ENCODE data around the gene MCC.

Gene MCC

GRCh38 chr5:113194125-113194524, 294.1 kb downstream of the MCC start:
- no peak for DNase-seq

- no peak for DNase-seq
Measured at GRCh38 chr5:113193311-113193978, 294.8 kb downstream of the MCC start.

GRCh38 chr5:113192541-113192940, 295.7 kb downstream of the MCC start:
- DNase-seq = no peak

- no peak for DNase-seq
Measured at GRCh38 chr5:113190347-113190746, 297.9 kb downstream of the MCC start.

GRCh38 chr5:113189291-113189690, 299.0 kb downstream of the MCC start:
- no peak for DNase-seq

- no peak for DNase-seq
Measured at GRCh38 chr5:113188436-113188835, 299.8 kb downstream of the MCC start.

- no peak for DNase-seq
Measured at GRCh38 chr5:113187906-113188305, 300.3 kb downstream of the MCC start.

- no peak for DNase-seq
Measured at GRCh38 chr5:113186061-113186460, 302.2 kb downstream of the MCC start.

- DNase-seq = no peak
Measured at GRCh38 chr5:113183694-113184093, 304.6 kb downstream of the MCC start.

GRCh38 chr5:113182658-113183344, 305.5 kb downstream of the MCC start:
- no peak for DNase-seq

- DNase-seq = no peak
Measured at GRCh38 chr5:113181853-113182490, 306.3 kb downstream of the MCC start.

- no peak for DNase-seq
Measured at GRCh38 chr5:113181409-113181808, 306.8 kb downstream of the MCC start.

GRCh38 chr5:113179156-113179555, 309.1 kb downstream of the MCC start:
- no peak for DNase-seq

GRCh38 chr5:113178073-113178779, 310.0 kb downstream of the MCC start:
- no peak for DNase-seq

- no peak for DNase-seq
Measured at GRCh38 chr5:113177225-113177624, 311.0 kb downstream of the MCC start.

GRCh38 chr5:113176734-113177133, 311.5 kb downstream of the MCC start:
- DNase-seq = no peak

- DNase-seq = no peak
Measured at GRCh38 chr5:113176196-113176595, 312.1 kb downstream of the MCC start.

- no peak for DNase-seq
Measured at GRCh38 chr5:113172231-113172826, 315.9 kb downstream of the MCC start.

- no peak for DNase-seq
Measured at GRCh38 chr5:113171520-113171919, 316.7 kb downstream of the MCC start.

- no peak for DNase-seq
Measured at GRCh38 chr5:113170707-113171106, 317.5 kb downstream of the MCC start.

- no peak for DNase-seq
Measured at GRCh38 chr5:113169720-113170119, 318.5 kb downstream of the MCC start.

- no peak for DNase-seq
Measured at GRCh38 chr5:113167985-113168384, 320.3 kb downstream of the MCC start.

- no peak for DNase-seq
Measured at GRCh38 chr5:113166852-113167366, 321.3 kb downstream of the MCC start.
